BJ (cell line): ENCODE results near the gene CFAP141. TPM values are rescaled to one million over a fixed set of nuclear protein-coding genes. Genes with fewer than 3 reads are reported as not detected.
"Not testable (repeated sequence)": the region's sequence is repeated elsewhere in the genome, so short reads cannot be mapped to it uniquely, and the experiment has no call there.

Experiments
- CTCF ChIA-PET: fragments of 350-600 bp; formaldehyde crosslinking; extraction: SDS; loops from one replicate; lab custom pipeline; 2021; ENCODE audit warnings: antibody characterized with exemption, inconsistent platforms; lab: Yijun Ruan, JAX
- POLR2A ChIA-PET: fragments of 300-600 bp; sonication (Branson Sonifier 250); formaldehyde crosslinking; extraction: SDS; loops from one replicate; lab custom pipeline; 2021; ENCODE audit warnings: antibody characterized with exemption; lab: Charles Lee
- DNase-seq: peaks from one replicate; pipeline ENCODE4 v3.0.0-alpha.2; 2011; ENCODE audit warnings: low read depth
- H3K27me3 ChIP-seq: 2 replicates; pipeline ENCODE4 v1.6.0; 2011; ENCODE audit warnings: low read length; ENCODE audit not compliant: control insufficient read depth, insufficient read depth
- H3K36me3 ChIP-seq: 2 replicates; pipeline ENCODE4 v1.5.1; 2011; ENCODE audit warnings: low read length; ENCODE audit not compliant: control insufficient read depth, insufficient read depth
- H3K4me3 ChIP-seq: 2 replicates; pipeline ENCODE4 v1.5.1; 2011; ENCODE audit warnings: low read depth, mild to moderate bottlenecking, control low read depth, low read length
- CTCF ChIP-seq: IDR thresholded peaks from 2 replicates; pipeline ENCODE4 v1.5.1; 2011; ENCODE audit warnings: low read depth, mild to moderate bottlenecking, control low read depth, inconsistent platforms, low read length, moderate library complexity; ENCODE audit not compliant: insufficient read depth
- polyA plus RNA-seq: library from polyadenylated mRNA; depleted of rRNA; stranded (reverse); fragments of >200 nt; gene quantifications from 2 replicates; pipeline ENCODE4 v1.2.3, GENCODE V29; 2011

The CFAP141 gene
- polyA plus RNA-seq, 1 experiment, result not detected

GRCh38 chr1:154237880-154238506, 31.9 kb upstream of the CFAP141 start:
- TF ChIP-seq CTCF, result no peak
- Histone ChIP-seq H3K27me3 (no peaks in the 10 kb centered on the region), H3K4me3 (no peak overlapping the region), H3K36me3 (peaks cover 15% of the 10 kb centered on the region)
- ChIA-PET CTCF (interaction anchor here (1.0 kb wide), 1 partner anchor 20 kb away, joined by 3 read pairs; no protein-coding TSS in a partner anchor), POLR2A (no interaction called here)
- no peak for DNase-seq

GRCh38 chr1:154237435-154237834, 31.3 kb upstream of the CFAP141 start:
- DNase-seq, result no peak
- no peak overlapping the region for H3K4me3 ChIP-seq
- H3K36me3 ChIP-seq, result peaks cover 17% of the 10 kb centered on the region
- no peaks in the 10 kb centered on the region for H3K27me3 ChIP-seq
- POLR2A ChIA-PET, result no interaction called here
- CTCF ChIA-PET, result no interaction called here
- TF ChIP-seq CTCF, result no peak

GRCh38 chr1:154236855-154237254, 30.7 kb upstream of the CFAP141 start:
- Histone ChIP-seq H3K4me3 (no peak overlapping the region), H3K36me3 (peaks cover 17% of the 10 kb centered on the region), H3K27me3 (no peaks in the 10 kb centered on the region)
- POLR2A ChIA-PET, result no interaction called here
- no peak for DNase-seq
- CTCF ChIA-PET, result no interaction called here
- TF ChIP-seq CTCF, result no peak

- DNase-seq, H3K4me3 ChIP-seq, H3K27me3 ChIP-seq, POLR2A ChIA-PET, CTCF ChIA-PET: not testable (repeated sequence)
- peaks cover 21% of the 10 kb centered on the region for H3K36me3 ChIP-seq
These were observed 27.0 kb upstream of the CFAP141 start for GRCh38 chr1:154233127-154233526.

- CTCF ChIA-PET, result interaction anchor here (1.1 kb wide), 1 partner anchor 41 kb away, joined by 3 read pairs; no protein-coding TSS in a partner anchor
- DNase-seq, POLR2A ChIA-PET, H3K4me3 ChIP-seq, H3K27me3 ChIP-seq: not testable (repeated sequence)
- peaks cover 24% of the 10 kb centered on the region for H3K36me3 ChIP-seq
These were observed 25.0 kb upstream of the CFAP141 start for GRCh38 chr1:154231112-154231511.

GRCh38 chr1:154225370-154225769, 19.2 kb upstream of the CFAP141 start:
- ChIA-PET CTCF (no interaction called here), POLR2A (no interaction called here)
- peaks cover 11% of the 10 kb centered on the region for H3K36me3 ChIP-seq
- no peak for DNase-seq
- no peaks in the 10 kb centered on the region for H3K27me3 ChIP-seq
- no peak overlapping the region for H3K4me3 ChIP-seq
- TF ChIP-seq CTCF, result no peak
